Spleen (tissue), 11 donors: ENCODE measurements around the gene EHMT1. TPM values are rescaled to one million over a fixed set of nuclear protein-coding genes. Genes with fewer than 3 reads are reported as not detected.
A peak's percentile ranks its signal among the peaks of the same experiment; 100 is the strongest.

Experiments used
- DNase-seq: peaks from one replicate; pipeline ENCODE4 v3.0.0-alpha.2; 2020
- H3K27ac ChIP-seq, 8 donors: fragments of 200-600 bp; sonication (generic) in 7 of 8; 1 replicate in 4 of 8; 2 replicates in 4 of 8; pipeline versions ENCODE4 v1.5.0 to v1.8.0; 2016 to 2021; ENCODE audit warnings: inconsistent platforms in 4 of 8, mild to moderate bottlenecking in 4 of 8, moderate library complexity in 1 of 8
- H3K27me3 ChIP-seq, 7 donors: fragments of 200-600 bp; sonication (generic) in 6 of 7; replicated peaks in 1 of 7; 1 replicate in 4 of 7; 2 replicates in 3 of 7; pipeline versions ENCODE4 v1.5.0 to v1.8.0; 2016 to 2021; ENCODE audit warnings: inconsistent platforms in 3 of 7, mild to moderate bottlenecking in 1 of 7
- H3K36me3 ChIP-seq, 6 donors: fragments of 200-600 bp; sonication (generic) in 5 of 6; 1 replicate in 4 of 6; 2 replicates in 2 of 6; pipeline versions ENCODE4 v1.5.0 to v1.8.0; 2016 to 2021; ENCODE audit warnings: inconsistent platforms in 2 of 6
- H3K4me1 ChIP-seq, 6 donors: fragments of 200-600 bp; sonication (generic) in 5 of 6; 1 replicate in 3 of 6; 2 replicates in 3 of 6; pipeline versions ENCODE4 v1.5.0 to v1.8.0; 2016 to 2021; ENCODE audit warnings: inconsistent platforms in 3 of 6
- H3K4me3 ChIP-seq, 8 donors: fragments of 200-600 bp; sonication (generic) in 7 of 8; 1 replicate in 4 of 8; 2 replicates in 4 of 8; pipeline versions ENCODE4 v1.5.0 to v1.8.0; 2016 to 2021; ENCODE audit warnings: inconsistent platforms in 4 of 8, mild to moderate bottlenecking in 4 of 8, moderate library complexity in 2 of 8
- H3K9me3 ChIP-seq, 8 donors: fragments of 200-600 bp; sonication (generic) in 7 of 8; 1 replicate in 4 of 8; 2 replicates in 4 of 8; pipeline versions ENCODE4 v1.5.0 to v1.8.0; 2016 to 2021; ENCODE audit warnings: inconsistent platforms in 4 of 8
- CTCF ChIP-seq, 11 experiments: fragments of 200-600 bp in 7 of 11; fragments of 450-650 bp in 4 of 11; sonication (generic) in 4 of 11; IDR thresholded peaks in 8 of 11; conservative IDR thresholded peaks in 3 of 11; 1 replicate in 7 of 11; 2 replicates in 4 of 11; pipeline versions ENCODE4 v1.4.0 to v1.8.0; 2016 to 2021; ENCODE audit warnings: antibody characterized with exemption in 11 of 11, inconsistent platforms in 4 of 11, mild to moderate bottlenecking in 1 of 11
- POLR2A ChIP-seq, 3 donors: fragments of 450-650 bp; IDR thresholded peaks; one replicate each; pipeline ENCODE4 v1.5.1; 2017; ENCODE audit warnings: antibody characterized with exemption in 3 of 3, mild to moderate bottlenecking in 1 of 3
- POLR2AphosphoS5 ChIP-seq, 3 donors: sonication (generic); formaldehyde crosslinking; IDR thresholded peaks; one replicate each; pipeline ENCODE4 v1.5.1; 2017; ENCODE audit warnings: antibody characterized with exemption in 3 of 3
- WGBS, 5 donors: extraction: QIAGEN DNeasy Blood & Tissue Kit in 3 of 5; methylation state at CpG; one replicate each; pipeline versions ENCODE4 v1.1.5 to v1.1.7; 2013 to 2018; 5-methylcytosine and 5-hydroxymethylcytosine counted together
- intact Hi-C: fragments of 100-400 bp; cut with DNase I; formaldehyde crosslinking; loops from one replicate; pipeline ENCODE4 v1.15.0; 2023; ENCODE audit warnings: low total_unique reads
- polyA plus RNA-seq, 3 donors: library from polyadenylated mRNA; stranded (reverse); fragments of 200-250 nt; gene quantifications; one replicate each; pipeline ENCODE4 v1.2.1, GENCODE V29; 2013
- total RNA-seq, 7 donors: library from RNA; depleted of rRNA in 3 of 7; stranded (reverse); fragments of >200 nt in 3 of 7; fragmentation: NEBNext Ultra II Directional in 4 of 7; extraction: Animal tissue kit (Norgen Biotek cat#: 25700) in 4 of 7; gene quantifications; one replicate each; pipeline versions ENCODE4 v1.1.0 to v1.2.1, GENCODE V29; 2016 to 2021
- donor health status: healthy with polysubstance abuse.
- donor health status: DM: no; HTN: no; CAD: no; lungs with moderate emphysema.
- donor health status: DM: no; HTN: no; CAD: no.
- donor health status: Bipolar disorder and iron deficiency.
- donor health status: healthy.
- donor health status: DM: no; HTN: no; CAD: no.
- donor health status: DM: yes; HTN: yes; CAD: no.

EHMT1 gene
- total and polyA plus RNA-seq, 10 donors: 35.5 to 163 (median 122) TPM

GRCh38 chr9:137642892-137643291 is 24.1 kb downstream of the EHMT1 start:
- no peak for TF ChIP-seq CTCF (IDR thresholded peaks at IDR 0.05 in 8 of 11, conservative IDR thresholded peaks at IDR 0.05 in 3 of 11)
- no peak for TF ChIP-seq POLR2A (IDR thresholded peaks at IDR 0.05)
- 93 to 99% (median 97%) methylated on average over 5 of the region's 5 CpGs for WGBS, 5 donors
- Histone ChIP-seq H3K27ac (no peak overlapping the region), H3K4me1 (peaks cover 24 to 96% (median 46%) of the 10 kb centered on the region in 6 donors), H3K27me3 (no peaks in the 10 kb centered on the region), H3K36me3 (peaks cover 0 to 62% (median 4%) of the 10 kb centered on the region in 6 donors), H3K9me3 (no peaks in the 10 kb centered on the region), H3K4me3 (no peak overlapping the region)
- peak; percentile 20 for DNase-seq
- intact Hi-C loops: no loop called here

DNA sequence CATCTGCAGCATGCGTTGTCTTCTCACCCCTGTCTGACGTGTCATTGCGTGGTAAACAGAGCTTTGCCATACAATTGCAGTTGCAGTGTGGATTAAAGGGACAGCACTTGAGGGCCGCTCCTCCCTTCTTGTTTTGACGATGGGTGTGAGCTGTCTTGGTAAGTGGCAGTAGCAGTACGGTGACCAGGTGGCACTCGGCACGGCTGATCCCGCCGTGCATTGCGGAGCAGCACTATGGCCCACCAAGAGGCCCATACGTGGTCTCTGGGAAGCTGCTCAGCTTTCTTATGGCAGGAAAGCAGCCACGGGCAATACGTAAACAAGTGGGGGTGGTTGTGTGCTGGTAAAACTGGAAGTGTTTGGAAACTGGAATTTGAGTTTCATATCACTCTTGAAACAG is 25.1 kb downstream of the EHMT1 start:
- WGBS, 5 donors: 89 to 95% (median 92%) methylated on average over 14 of the region's 14 CpGs
- peak; percentile 38 for DNase-seq
- intact Hi-C loops: no loop called here

GRCh38 chr9:137645211-137645610 is 26.4 kb downstream of the EHMT1 start:
- peak overlapping the region in 1 of 8 donors; percentile 60 for H3K27ac ChIP-seq
- no peaks in the 10 kb centered on the region for H3K27me3 ChIP-seq
- no peak for TF ChIP-seq POLR2A (IDR thresholded peaks at IDR 0.05)
- TF ChIP-seq CTCF (IDR thresholded peaks at IDR 0.05 in 8 of 11, conservative IDR thresholded peaks at IDR 0.05 in 3 of 11): no peak
- intact Hi-C loops: no loop called here
- H3K4me3 ChIP-seq: no peak overlapping the region
- H3K4me1 ChIP-seq: peaks cover 4 to 96% (median 43%) of the 10 kb centered on the region in 6 donors
- WGBS, 5 donors: 90 to 96% (median 93%) methylated on average over 5 of the region's 5 CpGs
- peak; percentile 13 for DNase-seq
- H3K36me3 ChIP-seq: peaks cover 0 to 73% (median 4%) of the 10 kb centered on the region in 6 donors
- H3K9me3 ChIP-seq: no peaks in the 10 kb centered on the region

More for the DNA sequence above, 25.1 kb downstream of the EHMT1 start:
- no peak for TF ChIP-seq CTCF (IDR thresholded peaks at IDR 0.05 in 8 of 11, conservative IDR thresholded peaks at IDR 0.05 in 3 of 11)
- TF ChIP-seq POLR2AphosphoS5 (IDR thresholded peaks at IDR 0.05): no peak
- TF ChIP-seq POLR2A (IDR thresholded peaks at IDR 0.05): no peak
- Histone ChIP-seq H3K4me3 (no peak overlapping the region), H3K9me3 (no peaks in the 10 kb centered on the region), H3K27me3 (no peaks in the 10 kb centered on the region), H3K36me3 (peaks cover 0 to 71% (median 4%) of the 10 kb centered on the region in 6 donors), H3K4me1 (peaks cover 17 to 96% (median 44%) of the 10 kb centered on the region in 6 donors), H3K27ac (peak overlapping the region in 1 of 8 donors; percentile 60)

- peak overlapping the region in 2 of 8 donors; percentile 65 to 78 for H3K27ac ChIP-seq
- no peaks in the 10 kb centered on the region for H3K9me3 ChIP-seq
- peaks cover 0 to 73% (median 6%) of the 10 kb centered on the region in 6 donors for H3K36me3 ChIP-seq
- H3K27me3 ChIP-seq: no peaks in the 10 kb centered on the region
- H3K4me1 ChIP-seq: peaks cover 3 to 96% (median 46%) of the 10 kb centered on the region in 6 donors
- no peak overlapping the region for H3K4me3 ChIP-seq
- TF ChIP-seq POLR2A (IDR thresholded peaks at IDR 0.05) (no peak), CTCF (IDR thresholded peaks at IDR 0.05 in 8 of 11, conservative IDR thresholded peaks at IDR 0.05 in 3 of 11) (no peak), POLR2AphosphoS5 (IDR thresholded peaks at IDR 0.05) (no peak)
- 83 to 96% (median 89%) methylated on average over 13 of the region's 13 CpGs for WGBS, 5 donors
- DNase-seq: peak; percentile 59
- intact Hi-C loops: no loop called here
These were observed 27.5 kb downstream of the EHMT1 start for GRCh38 chr9:137646341-137646740.
